ENCODE measurements around the gene WDR74.
"Not testable (repeated sequence)": the region's sequence is repeated elsewhere in the genome, so short reads cannot be mapped to it uniquely, and the experiment has no call there.

The WDR74 gene

DNA sequence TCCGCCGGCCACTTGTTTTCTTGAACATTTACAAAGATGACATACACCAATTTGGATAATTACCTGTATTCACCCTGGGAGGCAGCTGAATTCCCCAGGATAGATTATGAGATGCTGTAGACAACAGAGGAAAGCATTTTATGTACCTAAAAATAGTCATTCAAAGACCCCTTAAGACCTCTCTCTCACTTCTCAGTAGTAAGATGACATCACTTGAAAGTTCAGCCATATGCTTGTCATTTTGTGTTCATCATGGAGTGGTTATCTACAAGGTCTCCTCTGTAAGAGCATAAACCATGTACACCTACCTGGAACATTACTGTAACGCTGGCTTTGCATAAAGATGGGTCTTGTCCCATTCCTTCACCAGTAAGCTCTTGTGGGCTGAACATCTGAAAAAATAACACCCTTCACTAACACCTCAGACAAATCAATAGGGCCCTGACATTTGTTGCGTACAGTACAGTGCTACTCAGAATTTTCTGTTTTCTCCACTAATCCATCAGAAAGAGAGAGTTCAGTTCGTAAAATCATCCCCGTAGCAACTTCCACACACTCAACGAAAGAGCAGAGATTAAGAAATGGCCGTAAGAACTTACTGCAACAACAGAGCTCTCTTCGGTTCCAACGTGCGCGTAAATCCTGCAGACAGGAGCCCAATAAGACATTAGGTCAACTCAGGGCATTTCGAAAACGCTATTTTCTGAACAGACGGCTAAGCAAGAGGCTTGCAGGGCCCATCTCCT, 15.6 kb upstream of the WDR74 start:
- H3K4me1 ChIP-seq (ENCODE audit: insufficient read depth, low read length) = peaks cover 34% of the 10 kb centered on the region
- peaks cover 36% of the 10 kb centered on the region for H3K36me3 ChIP-seq (ENCODE audit: insufficient read depth, low read length)

DNA sequence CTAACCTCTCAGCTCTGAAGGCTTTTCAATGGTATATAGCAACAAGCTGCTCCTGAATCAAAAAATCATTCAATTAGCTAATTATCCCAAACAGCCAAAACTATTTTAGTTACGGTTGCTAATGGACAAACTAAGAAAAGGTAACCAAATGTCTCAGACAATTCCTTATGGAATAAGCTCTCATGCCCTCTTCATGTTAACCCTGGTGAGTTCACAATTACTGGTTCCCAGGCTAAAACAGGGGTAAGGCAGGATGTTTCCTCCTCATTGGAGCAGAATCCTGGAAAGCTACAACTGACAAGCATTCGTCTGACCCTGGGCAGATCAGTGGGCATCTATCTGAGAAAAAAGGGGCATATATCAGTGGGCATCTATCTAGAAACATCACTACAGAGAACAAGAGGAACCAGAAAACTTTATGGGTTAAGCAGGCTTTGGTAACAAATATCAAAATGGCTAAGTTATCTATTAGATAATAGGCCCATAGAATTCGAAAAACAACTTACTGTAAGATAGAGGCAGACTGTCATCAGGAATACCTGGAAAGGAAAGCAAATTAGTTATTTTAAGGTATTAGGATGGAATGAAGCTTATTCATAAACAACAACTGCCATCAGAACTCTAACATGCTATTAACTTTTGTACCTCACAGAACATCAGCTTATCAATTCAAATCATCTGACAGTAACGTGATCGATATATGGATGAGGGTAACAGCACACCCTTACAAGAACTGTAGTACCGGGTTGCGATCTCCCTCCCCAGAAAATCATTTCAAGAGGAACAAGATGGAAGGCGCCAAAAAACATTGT, 14.8 kb upstream of the WDR74 start:
- H3K4me1 ChIP-seq (ENCODE audit: insufficient read depth, low read length) = peaks cover 34% of the 10 kb centered on the region
- H3K36me3 ChIP-seq (ENCODE audit: insufficient read depth, low read length) = peaks cover 36% of the 10 kb centered on the region
- no peaks in the 10 kb centered on the region for H3K9me3 ChIP-seq (ENCODE audit: low read length)

More for the DNA sequence above, 15.6 kb upstream of the WDR74 start:
- Histone ChIP-seq H3K27me3 (ENCODE audit: insufficient read depth, low read length) (no peaks in the 10 kb centered on the region), H3K9me3 (ENCODE audit: low read length) (no peaks in the 10 kb centered on the region), H3K4me3 (ENCODE audit: low read length) (peak overlapping the region; percentile 94), H2AFZ (ENCODE audit: low read depth, low read length) (no peak overlapping the region)

DNA sequence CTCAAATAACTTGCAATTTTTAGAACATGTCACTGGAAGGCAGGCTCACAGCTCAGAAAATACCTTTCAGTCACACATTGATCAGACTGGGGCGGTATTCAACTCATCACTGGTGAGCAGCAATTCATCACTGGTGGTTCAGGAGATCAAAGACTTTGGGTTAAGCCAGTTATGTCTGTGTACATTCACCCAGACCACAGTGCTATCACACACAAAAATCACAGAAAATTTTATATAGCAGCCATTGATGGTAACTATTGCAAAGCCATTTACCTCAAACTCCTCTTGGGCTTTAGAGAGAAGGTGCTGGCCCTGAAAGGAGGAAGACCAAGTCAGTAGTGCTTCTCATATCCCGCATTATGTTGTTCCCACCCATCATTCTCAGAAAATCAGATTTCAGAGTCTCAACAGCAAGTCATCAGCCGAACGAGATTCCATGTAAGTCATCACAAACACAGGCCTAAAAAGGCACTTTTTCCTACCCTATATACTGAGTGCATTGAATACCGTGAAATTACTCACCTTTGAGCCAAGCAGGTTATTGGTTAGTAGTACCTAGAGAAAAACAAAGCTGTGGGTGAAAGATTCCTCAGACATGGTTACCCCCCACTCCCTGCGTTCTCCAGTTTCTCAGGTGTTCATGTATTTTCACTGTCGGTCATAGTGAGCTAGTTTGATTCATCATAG, 14.0 kb upstream of the WDR74 start:
- no peaks in the 10 kb centered on the region for H3K27me3 ChIP-seq (ENCODE audit: insufficient read depth, low read length)
- H3K36me3 ChIP-seq (ENCODE audit: insufficient read depth, low read length) = peaks cover 36% of the 10 kb centered on the region
- H2AFZ ChIP-seq (ENCODE audit: low read depth, low read length) = no peak overlapping the region
- peaks cover 34% of the 10 kb centered on the region for H3K4me1 ChIP-seq (ENCODE audit: insufficient read depth, low read length)
- no peaks in the 10 kb centered on the region for H3K9me3 ChIP-seq (ENCODE audit: low read length)
- peak overlapping the region; percentile 94 for H3K4me3 ChIP-seq (ENCODE audit: low read length)

More for the DNA sequence above, 14.8 kb upstream of the WDR74 start:
- Histone ChIP-seq H2AFZ (ENCODE audit: low read depth, low read length) (no peak overlapping the region), H3K4me3 (ENCODE audit: low read length) (peak overlapping the region; percentile 94), H3K27me3 (ENCODE audit: insufficient read depth, low read length) (no peaks in the 10 kb centered on the region)

DNA sequence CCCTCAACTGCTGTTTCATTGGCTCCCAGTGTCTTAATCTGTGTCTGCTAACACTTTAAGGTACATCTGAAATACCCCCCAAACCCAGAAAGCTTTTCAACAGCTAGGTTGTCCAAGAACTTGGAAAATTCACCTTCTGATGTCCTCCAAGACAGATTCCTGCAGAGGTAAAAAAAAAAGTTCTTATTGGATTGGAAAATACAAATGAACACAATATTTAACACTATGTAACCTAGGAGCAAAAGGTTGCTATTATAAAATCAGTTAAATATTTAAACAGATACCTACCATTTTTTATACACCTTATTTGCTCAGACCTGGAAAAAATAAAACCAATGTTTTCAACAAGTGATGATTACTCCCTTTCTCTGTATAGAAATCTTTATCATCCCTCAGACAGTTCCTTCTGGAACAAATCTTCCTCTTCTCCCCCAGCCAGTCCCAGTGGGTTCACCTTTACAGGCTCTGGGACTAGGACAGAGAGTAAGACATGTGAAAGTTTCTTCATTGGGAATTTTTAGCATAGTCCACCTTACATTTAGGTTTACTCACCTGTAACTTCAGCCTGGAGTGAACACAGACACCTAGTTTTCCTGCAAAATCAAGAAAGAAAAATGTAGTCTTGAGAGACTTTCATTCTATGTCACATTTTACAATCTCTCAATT, 13.3 kb upstream of the WDR74 start:
- H3K4me1 ChIP-seq (ENCODE audit: insufficient read depth, low read length) = peaks cover 27% of the 10 kb centered on the region
- no peaks in the 10 kb centered on the region for H3K9me3 ChIP-seq (ENCODE audit: low read length)
- H2AFZ ChIP-seq (ENCODE audit: low read depth, low read length) = no peak overlapping the region
- no peak overlapping the region for H3K4me3 ChIP-seq (ENCODE audit: low read length)
- H3K27me3 ChIP-seq (ENCODE audit: insufficient read depth, low read length) = no peaks in the 10 kb centered on the region
- peaks cover 36% of the 10 kb centered on the region for H3K36me3 ChIP-seq (ENCODE audit: insufficient read depth, low read length)

DNA sequence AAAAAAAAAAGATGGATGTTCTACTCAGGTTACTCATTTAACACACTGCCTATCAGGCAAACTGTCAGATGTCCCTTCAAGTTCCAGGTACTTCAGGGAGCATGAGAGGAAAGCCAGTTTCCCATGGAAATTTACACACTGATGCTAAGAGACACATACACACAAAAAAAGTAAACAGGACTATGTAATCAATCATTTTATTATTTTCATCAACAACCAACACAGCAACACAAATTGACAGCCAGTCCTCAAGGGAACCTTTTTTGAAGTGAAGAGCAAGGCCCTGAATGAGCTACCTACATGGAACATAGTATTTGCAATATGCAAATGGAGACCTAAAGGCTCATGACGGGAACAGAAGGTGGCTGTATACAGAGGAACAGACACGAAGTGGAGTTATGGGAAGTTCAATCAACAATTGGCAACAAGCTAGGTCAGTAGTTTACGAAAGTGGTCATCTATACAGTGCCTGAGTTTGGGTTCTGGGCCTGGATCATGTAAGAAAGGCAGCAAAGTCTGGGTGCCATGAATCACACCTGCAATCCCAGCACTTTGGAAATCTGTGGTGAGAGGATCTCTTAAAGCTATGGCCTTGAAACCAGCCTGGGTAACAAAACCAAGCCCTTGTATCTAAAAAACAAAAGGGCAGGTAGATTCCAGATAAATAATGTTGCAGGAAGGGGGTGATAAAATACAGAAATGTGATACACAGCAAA, 12.6 kb upstream of the WDR74 start:
- H3K4me3 ChIP-seq (ENCODE audit: low read length) = no peak overlapping the region
- H3K9me3 ChIP-seq (ENCODE audit: low read length) = no peaks in the 10 kb centered on the region
- H2AFZ ChIP-seq (ENCODE audit: low read depth, low read length) = no peak overlapping the region
- no peaks in the 10 kb centered on the region for H3K27me3 ChIP-seq (ENCODE audit: insufficient read depth, low read length)
- H3K36me3 ChIP-seq (ENCODE audit: insufficient read depth, low read length) = peaks cover 36% of the 10 kb centered on the region
- H3K4me1 ChIP-seq (ENCODE audit: insufficient read depth, low read length) = peaks cover 20% of the 10 kb centered on the region

DNA sequence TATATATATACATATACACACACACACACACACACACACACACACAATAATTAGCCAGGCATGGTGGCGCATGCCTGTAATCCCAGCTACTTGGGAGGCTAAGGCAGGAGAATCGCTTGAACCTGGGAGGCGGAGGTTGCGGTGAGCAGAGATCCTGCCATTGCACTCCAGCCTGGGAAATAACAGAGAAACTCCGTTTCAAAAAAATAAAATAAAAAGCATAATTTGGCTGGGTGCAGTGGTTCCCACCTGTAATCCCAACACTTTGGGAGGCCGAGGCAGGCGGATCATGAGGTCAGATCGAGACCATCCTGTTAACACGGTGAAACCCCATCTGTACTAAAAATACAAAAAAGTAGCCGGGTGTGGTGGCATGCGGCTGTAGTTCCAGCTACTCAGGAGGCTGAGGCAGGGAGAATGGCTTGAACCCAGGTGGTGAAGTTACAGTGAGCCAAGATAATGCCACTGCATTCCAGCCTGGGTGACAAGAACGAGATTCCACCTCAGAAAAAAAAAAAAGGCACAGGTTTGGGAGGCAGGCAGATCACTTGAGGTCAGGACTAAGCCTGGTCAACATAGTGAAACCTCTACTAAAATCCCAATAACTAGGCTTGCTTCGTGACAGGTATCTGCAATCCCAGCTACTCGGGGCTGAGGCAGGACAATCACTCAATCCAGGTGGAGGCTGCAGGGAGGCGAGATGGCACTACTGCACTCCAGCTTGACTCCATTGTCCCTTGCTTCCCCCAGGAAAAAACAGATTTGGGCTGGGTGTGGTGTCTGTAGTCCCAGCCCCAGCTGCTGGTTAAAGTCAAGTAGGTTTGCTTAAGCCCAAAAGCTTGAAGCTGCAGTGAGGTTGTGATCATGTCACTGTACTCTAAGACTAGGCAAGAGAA, 11.8 kb upstream of the WDR74 start:
- Histone ChIP-seq H2AFZ (ENCODE audit: low read depth, low read length) (no peak overlapping the region), H3K4me1 (ENCODE audit: insufficient read depth, low read length) (peaks cover 19% of the 10 kb centered on the region), H3K27me3 (ENCODE audit: insufficient read depth, low read length) (no peaks in the 10 kb centered on the region), H3K4me3 (ENCODE audit: low read length) (no peak overlapping the region), H3K9me3 (ENCODE audit: low read length) (no peaks in the 10 kb centered on the region), H3K36me3 (ENCODE audit: insufficient read depth, low read length) (peaks cover 36% of the 10 kb centered on the region)

DNA sequence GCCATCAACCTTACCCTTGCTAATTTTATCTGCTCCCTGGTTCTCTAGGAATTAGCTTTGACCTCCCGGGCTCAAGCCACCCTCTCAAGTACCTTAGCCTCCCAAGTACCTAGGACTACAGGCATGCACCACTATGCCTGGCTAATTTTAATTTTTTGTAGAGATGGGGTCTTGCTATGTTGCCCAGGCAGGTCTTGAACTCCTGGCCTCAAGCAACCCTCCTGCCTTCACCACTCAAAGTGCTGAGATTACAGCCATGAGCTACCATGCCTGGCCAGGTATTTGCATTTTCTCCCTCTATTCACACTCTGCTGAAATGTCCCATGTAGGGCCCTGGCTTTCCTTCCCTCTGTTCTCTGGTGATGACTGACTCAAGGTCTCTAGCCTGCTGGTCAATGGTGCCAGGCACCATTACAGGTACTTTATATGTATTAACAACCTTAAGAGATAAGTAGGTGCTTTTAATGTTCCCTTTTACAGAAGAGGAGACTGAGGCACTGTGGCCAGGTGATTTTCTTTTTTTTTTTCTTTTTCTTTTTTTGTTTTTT, 8.5 kb upstream of the WDR74 start:
- no peaks in the 10 kb centered on the region for H3K9me3 ChIP-seq (ENCODE audit: low read length)
- no peak overlapping the region for H3K4me3 ChIP-seq (ENCODE audit: low read length)
- H3K4me1 ChIP-seq (ENCODE audit: insufficient read depth, low read length) = peaks cover 2% of the 10 kb centered on the region
- peaks cover 12% of the 10 kb centered on the region for H3K36me3 ChIP-seq (ENCODE audit: insufficient read depth, low read length)
- H2AFZ ChIP-seq (ENCODE audit: low read depth, low read length) = no peak overlapping the region
- H3K27me3 ChIP-seq (ENCODE audit: insufficient read depth, low read length) = no peaks in the 10 kb centered on the region

DNA sequence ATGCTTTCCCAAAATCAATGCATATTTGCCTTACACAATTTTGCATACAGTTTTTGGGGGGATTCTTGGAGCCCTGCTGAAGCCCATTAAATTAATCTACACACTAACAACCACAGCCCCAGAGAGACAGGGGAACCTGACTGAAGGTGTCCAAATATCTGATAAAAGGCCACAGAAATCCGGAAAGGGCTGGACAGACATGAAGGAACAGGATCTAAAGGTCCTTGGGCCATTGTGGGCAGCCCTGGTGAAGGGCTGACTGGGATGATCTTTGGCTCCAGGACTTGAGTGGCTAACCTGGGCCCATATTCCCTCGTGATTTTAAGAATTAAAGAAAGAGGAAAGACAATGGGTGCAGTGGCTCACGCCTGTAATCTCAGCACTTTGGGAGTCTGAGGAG, 6.8 kb upstream of the WDR74 start:
- H3K27me3 ChIP-seq (ENCODE audit: insufficient read depth, low read length) = no peaks in the 10 kb centered on the region
- H3K4me3 ChIP-seq (ENCODE audit: low read length) = no peak overlapping the region
- no peak overlapping the region for H2AFZ ChIP-seq (ENCODE audit: low read depth, low read length)
- no peaks in the 10 kb centered on the region for H3K36me3 ChIP-seq (ENCODE audit: insufficient read depth, low read length)
- peaks cover 8% of the 10 kb centered on the region for H3K4me1 ChIP-seq (ENCODE audit: insufficient read depth, low read length)
- no peaks in the 10 kb centered on the region for H3K9me3 ChIP-seq (ENCODE audit: low read length)

DNA sequence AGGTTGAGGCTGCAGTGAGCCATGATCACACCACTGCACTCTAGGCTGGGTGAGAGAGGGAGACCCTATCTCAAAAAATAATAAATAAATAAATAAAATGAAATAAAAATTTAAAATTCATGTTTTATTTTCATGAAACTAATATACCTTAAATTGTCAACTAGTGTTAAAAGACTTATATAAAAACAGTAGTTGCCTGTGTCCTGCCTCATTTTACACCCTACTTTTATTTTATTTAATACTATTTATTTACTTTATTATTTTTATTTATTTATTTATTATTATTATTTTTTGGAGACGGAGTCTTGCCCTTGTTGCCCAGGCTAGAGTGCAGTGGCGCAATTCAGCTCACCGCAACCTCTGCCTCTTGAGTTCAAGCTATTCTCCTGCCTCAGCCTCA, 4.8 kb upstream of the WDR74 start:
- H3K9me3 ChIP-seq (ENCODE audit: low read length) = no peaks in the 10 kb centered on the region

DNA sequence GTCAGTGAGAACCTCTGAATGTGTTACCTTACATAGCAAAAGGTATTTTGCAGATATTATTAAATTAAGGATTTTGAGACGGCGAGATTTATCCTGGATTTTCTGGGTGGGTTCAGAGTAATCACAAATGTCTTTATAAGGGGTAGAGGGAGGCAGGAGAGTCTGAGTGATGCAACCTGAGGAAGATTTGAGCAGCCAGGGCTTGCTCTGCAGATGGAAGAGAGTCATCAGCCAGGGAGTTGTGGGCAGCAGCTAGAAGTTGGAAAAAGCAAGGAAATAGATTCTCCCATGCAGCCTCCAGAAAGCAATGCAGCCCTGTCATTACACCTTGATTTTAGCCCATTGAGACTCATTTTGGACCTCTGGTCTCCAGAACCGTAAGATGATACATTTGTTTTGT, 4.1 kb upstream of the WDR74 start:
- Histone ChIP-seq H3K36me3 (ENCODE audit: insufficient read depth, low read length) (no peaks in the 10 kb centered on the region), H3K9me3 (ENCODE audit: low read length) (no peaks in the 10 kb centered on the region), H2AFZ (ENCODE audit: low read depth, low read length) (no peak overlapping the region), H3K27me3 (ENCODE audit: insufficient read depth, low read length) (no peaks in the 10 kb centered on the region), H3K4me1 (ENCODE audit: insufficient read depth, low read length) (peaks cover 18% of the 10 kb centered on the region), H3K4me3 (ENCODE audit: low read length) (no peak overlapping the region)

More for the DNA sequence above, 4.8 kb upstream of the WDR74 start:
- H2AFZ ChIP-seq (ENCODE audit: low read depth, low read length) = no peak overlapping the region
- H3K27me3 ChIP-seq (ENCODE audit: insufficient read depth, low read length) = no peaks in the 10 kb centered on the region
- H3K36me3 ChIP-seq (ENCODE audit: insufficient read depth, low read length) = no peaks in the 10 kb centered on the region
- H3K4me3 ChIP-seq (ENCODE audit: low read length) = no peak overlapping the region
- peaks cover 11% of the 10 kb centered on the region for H3K4me1 ChIP-seq (ENCODE audit: insufficient read depth, low read length)

DNA sequence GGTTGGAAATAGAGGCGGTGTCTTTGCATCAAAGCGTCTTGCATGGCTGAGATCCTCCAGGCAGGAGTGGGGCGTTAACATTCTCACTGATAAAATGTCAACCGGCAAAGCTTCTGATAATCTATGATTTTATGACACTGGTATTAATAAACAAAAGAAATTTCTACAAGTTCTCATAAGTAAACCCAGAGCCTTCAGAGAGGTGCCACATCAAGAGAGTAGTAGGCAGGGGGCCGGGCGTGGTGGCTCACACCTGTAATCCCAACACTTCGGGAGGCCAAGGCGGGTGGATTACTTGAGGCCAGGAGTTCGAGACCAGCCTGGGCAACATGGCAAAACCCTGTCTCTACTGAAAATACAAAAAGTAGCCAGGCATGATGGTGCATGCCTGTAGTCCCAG, 3.5 kb upstream of the WDR74 start:
- peaks cover 18% of the 10 kb centered on the region for H3K4me1 ChIP-seq (ENCODE audit: insufficient read depth, low read length)
- peak overlapping the region; percentile 52 for H3K4me3 ChIP-seq (ENCODE audit: low read length)
- H2AFZ ChIP-seq (ENCODE audit: low read depth, low read length); H3K9me3 ChIP-seq (ENCODE audit: low read length); H3K27me3 ChIP-seq (ENCODE audit: insufficient read depth, low read length); H3K36me3 ChIP-seq (ENCODE audit: insufficient read depth, low read length): not testable (repeated sequence)
